ENCODE measurements around the gene RHBDF1.

Gene RHBDF1

GRCh38 chr16:72561-73548 is at the start of gene RHBDF1:
TSS of gene RHBDF1 (minus strand) at chr16:72631. CDS start at chr16:65015, 7,616 bp downstream.
- DNase-seq = no peak

- no peak for DNase-seq
Measured at GRCh38 chr16:120756-121155, 48.3 kb upstream of the RHBDF1 start.

- DNase-seq = no peak
Measured at GRCh38 chr16:119835-120491, 47.5 kb upstream of the RHBDF1 start.

GRCh38 chr16:119295-119694 is 46.9 kb upstream of the RHBDF1 start:
- no peak for DNase-seq

GRCh38 chr16:118857-119256 is 46.4 kb upstream of the RHBDF1 start:
- no peak for DNase-seq

GRCh38 chr16:117379-118365 is 45.2 kb upstream of the RHBDF1 start:
- peak; percentile 73 for DNase-seq

GRCh38 chr16:116015-116414 is 43.6 kb upstream of the RHBDF1 start:
- no peak for DNase-seq

GRCh38 chr16:114327-114726 is 41.9 kb upstream of the RHBDF1 start:
- no peak for DNase-seq

GRCh38 chr16:112153-112840 is 39.9 kb upstream of the RHBDF1 start:
- no peak for DNase-seq

GRCh38 chr16:106623-107324 is 34.3 kb upstream of the RHBDF1 start:
- peak; percentile 23 for DNase-seq

GRCh38 chr16:105521-105920 is 33.1 kb upstream of the RHBDF1 start:
- no peak for DNase-seq

- DNase-seq = no peak
Measured at GRCh38 chr16:104928-105327, 32.5 kb upstream of the RHBDF1 start.

GRCh38 chr16:104355-104754 is 31.9 kb upstream of the RHBDF1 start:
- no peak for DNase-seq

GRCh38 chr16:102060-102855 is 29.8 kb upstream of the RHBDF1 start:
- no peak for DNase-seq

- DNase-seq = no peak
Measured at GRCh38 chr16:101586-101985, 29.2 kb upstream of the RHBDF1 start.

GRCh38 chr16:100989-101388 is 28.6 kb upstream of the RHBDF1 start:
- DNase-seq = no peak

- DNase-seq = no peak
Measured at GRCh38 chr16:97822-98221, 25.4 kb upstream of the RHBDF1 start.

GRCh38 chr16:96935-97381 is 24.5 kb upstream of the RHBDF1 start:
- DNase-seq = peak; percentile 10

GRCh38 chr16:94918-95265 is 22.5 kb upstream of the RHBDF1 start:
- no peak for DNase-seq

GRCh38 chr16:92431-93339 is 20.3 kb upstream of the RHBDF1 start:
- peak; percentile 94 for DNase-seq

All from DMS79 (cell line).